PC-3 (cell line): ENCODE data around the gene ALOX15B. TPM values are rescaled to one million over a fixed set of nuclear protein-coding genes. Genes with fewer than 3 reads are reported as not detected.

Experiments used
- ATAC-seq: fragments of 200-7000 bp; cut with Tn5 transposase; 2 replicates; pipeline ENCODE4 v1.9.1; 2020; ENCODE audit warnings: mild to moderate bottlenecking, moderate library complexity
- BruUV-seq: library from RNA; stranded (reverse); fragments of 400-500 nt; replicated peaks from 2 replicates; lab custom pipeline; 2021; lab: Mats Ljungman, UMichigan
- CTCF ChIA-PET: fragments of 300-600 bp; sonication (Branson Sonifier 250); formaldehyde crosslinking; loops from one replicate; lab custom pipeline; 2022; ENCODE audit warnings: antibody characterized with exemption; lab: Charles Lee
- POLR2A ChIA-PET: fragments of 300-600 bp; sonication (Branson Sonifier 250); formaldehyde crosslinking; loops from one replicate; lab custom pipeline; 2022; ENCODE audit warnings: antibody characterized with exemption; ENCODE audit not compliant: unreplicated experiment; lab: Charles Lee
- DNase-seq: peaks from one replicate; pipeline ENCODE4 v3.0.0-alpha.2; 2015
- H2AFZ ChIP-seq: fragments of 300-600 bp; sonication (generic); 2 replicates; pipeline ENCODE4 v1.6.0; 2016; ENCODE audit warnings: antibody characterized with exemption, low read length
- H3F3A ChIP-seq: fragments of 300-600 bp; sonication (generic); one replicate; pipeline ENCODE4 v1.6.0; 2017; ENCODE audit warnings: antibody characterized with exemption, low read length, control low read depth, mild to moderate bottlenecking; ENCODE audit not compliant: unreplicated experiment
- H3K27ac ChIP-seq: fragments of 300-600 bp; sonication (generic); 2 replicates; pipeline ENCODE4 v1.5.1; 2016; ENCODE audit warnings: mild to moderate bottlenecking, low read length
- H3K27me3 ChIP-seq: fragments of 300-600 bp; sonication (generic); 2 replicates; pipeline ENCODE4 v1.6.1; 2016; ENCODE audit warnings: low read length, mixed read lengths
- H3K36me3 ChIP-seq: fragments of 300-600 bp; sonication (generic); 2 replicates; pipeline ENCODE4 v1.6.1; 2016; ENCODE audit warnings: low read depth, mixed run types, low read length, mixed read lengths
- H3K4me1 ChIP-seq: fragments of 300-600 bp; sonication (generic); 2 replicates; pipeline ENCODE4 v1.5.1; 2016; ENCODE audit warnings: low read length; ENCODE audit not compliant: insufficient read depth
- H3K4me2 ChIP-seq: fragments of 300-600 bp; sonication (generic); 2 replicates; pipeline ENCODE4 v1.6.0; 2016; ENCODE audit warnings: low read length
- H3K4me3 ChIP-seq: fragments of 300-600 bp; sonication (generic); 2 replicates; pipeline ENCODE4 v1.5.1; 2016; ENCODE audit warnings: mild to moderate bottlenecking, low read length, mixed read lengths
- H3K79me2 ChIP-seq: fragments of 300-600 bp; sonication (generic); 2 replicates; pipeline ENCODE4 v1.6.1; 2017; ENCODE audit warnings: low read length, mixed read lengths
- H3K9ac ChIP-seq: fragments of 300-600 bp; sonication (generic); 2 replicates; pipeline ENCODE4 v1.6.0; 2016; ENCODE audit warnings: mild to moderate bottlenecking, low read length
- H3K9me2 ChIP-seq: fragments of 300-600 bp; sonication (generic); replicated peaks from 2 replicates; pipeline ENCODE4 v1.6.1; 2016; ENCODE audit warnings: mixed run types, low read length, mixed read lengths
- H3K9me3 ChIP-seq: fragments of 300-600 bp; sonication (generic); 2 replicates; pipeline ENCODE4 v1.6.1; 2016; ENCODE audit warnings: low read length, mixed read lengths
- H4K20me1 ChIP-seq: fragments of 300-600 bp; sonication (generic); 2 replicates; pipeline ENCODE4 v1.6.1; 2016; ENCODE audit warnings: low read length, mixed read lengths
- CTCF ChIP-seq: fragments of 300-600 bp; sonication (generic); conservative IDR thresholded peaks from 2 replicates; pipeline ENCODE4 v1.5.1; 2017; ENCODE audit warnings: antibody characterized with exemption, low read depth, mild to moderate bottlenecking, low read length
- EZH2 ChIP-seq: fragments of 300-600 bp; sonication (generic); IDR thresholded peaks from one replicate; pipeline ENCODE4 v1.6.1; 2017; ENCODE audit warnings: antibody characterized with exemption, mild to moderate bottlenecking, low read length; ENCODE audit not compliant: unreplicated experiment
- EZH2phosphoT487 ChIP-seq: fragments of 300-600 bp; sonication (generic); IDR thresholded peaks from 2 replicates; pipeline ENCODE4 v1.6.1; 2018; ENCODE audit warnings: mild to moderate bottlenecking, antibody characterized with exemption, low read length, borderline replicate concordance
- intact Hi-C: fragments of 100-400 bp; cut with micrococcal nuclease; formaldehyde crosslinking; loops from 2 replicates; pipeline ENCODE4 v1.9.0; 2023
- total RNA-seq: library from RNA; depleted of rRNA; stranded (reverse); fragments of >200 nt; gene quantifications from 2 replicates; pipeline ENCODE4 v1.2.3, GENCODE V29; 2014

Gene ALOX15B
- total RNA-seq, 1 experiment from 2014 or later: not detected

- Histone ChIP-seq H3F3A (no peaks in the 10 kb centered on the region), H3K9me3 (no peaks in the 10 kb centered on the region), H4K20me1 (no peaks in the 10 kb centered on the region), H3K9me2 (no peaks in the 10 kb centered on the region), H3K9ac (no peak overlapping the region), H3K27ac (no peak overlapping the region), H3K27me3 (no peaks in the 10 kb centered on the region), H3K79me2 (no peaks in the 10 kb centered on the region), H3K4me3 (no peak overlapping the region), H2AFZ (no peak overlapping the region), H3K4me1 (0 out of 2 replicates have a peak, but pooled peaks cover 5% of the 10 kb centered on the region), H3K36me3 (no peaks in the 10 kb centered on the region), H3K4me2 (no peak overlapping the region)
- ATAC-seq: peak; percentile 70
- ChIA-PET POLR2A (no interaction called here), CTCF (interaction anchor here (0.6 to 1.7 kb wide), 10 partner anchors 15 to 128 kb away, joined by 3 to 16 read pairs (median 8); no protein-coding TSS in a partner anchor)
- DNase-seq: peak; percentile 72
- TF ChIP-seq EZH2: no peak
- TF ChIP-seq EZH2phosphoT487: no peak
- TF ChIP-seq CTCF: peak; percentile 76
- BruUV-seq: no TSS peak
- intact Hi-C loops: loop anchor here (1.0 kb wide), 3 partner anchors 24 to 128 kb away; no protein-coding TSS in a partner anchor
Observed at GRCh38 chr17:8041249-8041928, 2.5 kb downstream of the ALOX15B start.

GRCh38 chr17:8041979-8042378 lies 3.1 kb downstream of the ALOX15B start:
- no peaks in the 10 kb centered on the region for H4K20me1 ChIP-seq
- BruUV-seq: no TSS peak
- POLR2A ChIA-PET: no interaction called here
- H3K4me3 ChIP-seq: no peak overlapping the region
- no peak for TF ChIP-seq CTCF
- no peak for TF ChIP-seq EZH2
- TF ChIP-seq EZH2phosphoT487: no peak
- 0 out of 2 replicates have a peak, but pooled peaks cover 5% of the 10 kb centered on the region for H3K4me1 ChIP-seq
- H3K9me2 ChIP-seq: no peaks in the 10 kb centered on the region
- H2AFZ ChIP-seq: no peak overlapping the region
- intact Hi-C loops: loop anchor here (1.0 kb wide), 3 partner anchors 25 to 129 kb away; no protein-coding TSS in a partner anchor
- H3K27me3 ChIP-seq: no peaks in the 10 kb centered on the region
- H3K9me3 ChIP-seq: no peaks in the 10 kb centered on the region
- no peak overlapping the region for H3K9ac ChIP-seq
- no peak overlapping the region for H3K27ac ChIP-seq
- no peaks in the 10 kb centered on the region for H3F3A ChIP-seq
- DNase-seq: no peak
- ATAC-seq: no peak
- H3K36me3 ChIP-seq: no peaks in the 10 kb centered on the region
- H3K4me2 ChIP-seq: no peak overlapping the region
- CTCF ChIA-PET: interaction anchor here (1.0 to 1.7 kb wide), 8 partner anchors 15 to 109 kb away, joined by 3 to 16 read pairs (median 8); no protein-coding TSS in a partner anchor
- H3K79me2 ChIP-seq: no peaks in the 10 kb centered on the region
